HEK293 (cell line): ENCODE data around the gene TPRN.

Source experiments
- BCL11B ChIP-seq: fragments of 450-650 bp; formaldehyde crosslinking; IDR thresholded peaks from 2 replicates; pipeline ENCODE4 v1.5.1; 2016; ENCODE audit warnings: low read depth, missing biosample characterization, missing genetic modification characterization
- GLIS1 ChIP-seq: fragments of 450-650 bp; formaldehyde crosslinking; IDR thresholded peaks from 2 replicates; pipeline ENCODE4 v1.5.1; 2016; ENCODE audit warnings: missing biosample characterization, missing genetic modification characterization
- KLF1 ChIP-seq: fragments of 450-650 bp; formaldehyde crosslinking; IDR thresholded peaks from 2 replicates; pipeline ENCODE4 v1.5.1; 2016; ENCODE audit warnings: missing biosample characterization, missing genetic modification characterization
- SCRT2 ChIP-seq: fragments of 450-650 bp; formaldehyde crosslinking; IDR thresholded peaks from 2 replicates; pipeline ENCODE4 v1.5.1; 2016; ENCODE audit warnings: missing biosample characterization, missing genetic modification characterization
- ZBTB8A ChIP-seq: fragments of 450-650 bp; formaldehyde crosslinking; IDR thresholded peaks from 2 replicates; pipeline ENCODE4 v1.5.1; 2016; ENCODE audit warnings: missing biosample characterization, missing genetic modification characterization
- ZNF140 ChIP-seq: fragments of 450-650 bp; formaldehyde crosslinking; IDR thresholded peaks from 2 replicates; pipeline ENCODE4 v1.5.1; 2016; ENCODE audit warnings: missing biosample characterization, missing genetic modification characterization
- ZNF146 ChIP-seq: fragments of 450-650 bp; formaldehyde crosslinking; IDR thresholded peaks from 2 replicates; pipeline ENCODE4 v1.5.1; 2016; ENCODE audit warnings: missing biosample characterization, missing genetic modification characterization
- ZNF214 ChIP-seq: fragments of 450-650 bp; formaldehyde crosslinking; IDR thresholded peaks from 2 replicates; pipeline ENCODE4 v1.5.1; 2017; ENCODE audit warnings: missing biosample characterization, mild to moderate bottlenecking, missing genetic modification characterization, borderline replicate concordance
- ZNF223 ChIP-seq: fragments of 450-650 bp; formaldehyde crosslinking; IDR thresholded peaks from 2 replicates; pipeline ENCODE4 v1.5.1; 2016; ENCODE audit warnings: missing biosample characterization, missing genetic modification characterization
- ZNF280D ChIP-seq: fragments of 450-650 bp; formaldehyde crosslinking; IDR thresholded peaks from 2 replicates; pipeline ENCODE4 v1.5.1; 2016; ENCODE audit warnings: missing biosample characterization, missing genetic modification characterization
- ZNF350 ChIP-seq: fragments of 450-650 bp; formaldehyde crosslinking; IDR thresholded peaks from 2 replicates; pipeline ENCODE4 v1.5.0; 2017; ENCODE audit warnings: missing biosample characterization, mild to moderate bottlenecking, missing genetic modification characterization
- ZNF37A ChIP-seq: fragments of 450-650 bp; IDR thresholded peaks from 2 replicates; pipeline ENCODE4 v1.5.1; 2018; ENCODE audit warnings: missing biosample characterization, missing genetic modification characterization
- ZNF394 ChIP-seq: fragments of 450-650 bp; formaldehyde crosslinking; IDR thresholded peaks from 2 replicates; pipeline ENCODE4 v1.5.1; 2016; ENCODE audit warnings: missing biosample characterization, missing genetic modification characterization, mild to moderate bottlenecking, moderate library complexity, borderline replicate concordance
- ZNF426 ChIP-seq: fragments of 450-650 bp; formaldehyde crosslinking; IDR thresholded peaks from 2 replicates; pipeline ENCODE4 v1.5.1; 2017; ENCODE audit warnings: missing biosample characterization, missing genetic modification characterization, mild to moderate bottlenecking, inconsistent platforms, moderate library complexity
- ZNF514 ChIP-seq: fragments of 450-650 bp; formaldehyde crosslinking; IDR thresholded peaks from 2 replicates; pipeline ENCODE4 v1.5.1; 2016; ENCODE audit warnings: missing biosample characterization, missing genetic modification characterization
- ZNF600 ChIP-seq: fragments of 450-650 bp; formaldehyde crosslinking; IDR thresholded peaks from 2 replicates; pipeline ENCODE4 v1.5.1; 2016; ENCODE audit warnings: missing biosample characterization, missing genetic modification characterization
- ZNF645 ChIP-seq: fragments of 450-650 bp; formaldehyde crosslinking; IDR thresholded peaks from 2 replicates; pipeline ENCODE4; 2016; ENCODE audit warnings: missing biosample characterization, missing genetic modification characterization
- ZNF747 ChIP-seq: fragments of 450-650 bp; formaldehyde crosslinking; IDR thresholded peaks from 2 replicates; pipeline ENCODE4 v1.5.1; 2016; ENCODE audit warnings: missing biosample characterization, missing genetic modification characterization
- ZNF76 ChIP-seq: fragments of 450-650 bp; formaldehyde crosslinking; IDR thresholded peaks from 2 replicates; pipeline ENCODE4; 2016; ENCODE audit warnings: low read depth, missing biosample characterization, missing genetic modification characterization, borderline replicate concordance
- ZNF776 ChIP-seq: fragments of 450-650 bp; formaldehyde crosslinking; IDR thresholded peaks from 2 replicates; pipeline ENCODE4 v1.5.0; 2017; ENCODE audit warnings: missing biosample characterization, missing genetic modification characterization, borderline replicate concordance
- ZNF843 ChIP-seq: fragments of 450-650 bp; formaldehyde crosslinking; IDR thresholded peaks from 2 replicates; pipeline ENCODE4 v1.5.1; 2016; ENCODE audit warnings: missing biosample characterization, missing genetic modification characterization
- TF ChIP-seq, protein P1 (sequence below): fragments of 450-650 bp; formaldehyde crosslinking; IDR thresholded peaks from 2 replicates; pipeline ENCODE4 v1.5.1; 2016; ENCODE audit warnings: missing biosample characterization, missing genetic modification characterization
- TF ChIP-seq, protein P2 (sequence below): fragments of 450-650 bp; formaldehyde crosslinking; IDR thresholded peaks from 2 replicates; pipeline ENCODE4 v1.5.1; 2016; ENCODE audit warnings: missing biosample characterization, missing genetic modification characterization

Gene TPRN

DNA sequence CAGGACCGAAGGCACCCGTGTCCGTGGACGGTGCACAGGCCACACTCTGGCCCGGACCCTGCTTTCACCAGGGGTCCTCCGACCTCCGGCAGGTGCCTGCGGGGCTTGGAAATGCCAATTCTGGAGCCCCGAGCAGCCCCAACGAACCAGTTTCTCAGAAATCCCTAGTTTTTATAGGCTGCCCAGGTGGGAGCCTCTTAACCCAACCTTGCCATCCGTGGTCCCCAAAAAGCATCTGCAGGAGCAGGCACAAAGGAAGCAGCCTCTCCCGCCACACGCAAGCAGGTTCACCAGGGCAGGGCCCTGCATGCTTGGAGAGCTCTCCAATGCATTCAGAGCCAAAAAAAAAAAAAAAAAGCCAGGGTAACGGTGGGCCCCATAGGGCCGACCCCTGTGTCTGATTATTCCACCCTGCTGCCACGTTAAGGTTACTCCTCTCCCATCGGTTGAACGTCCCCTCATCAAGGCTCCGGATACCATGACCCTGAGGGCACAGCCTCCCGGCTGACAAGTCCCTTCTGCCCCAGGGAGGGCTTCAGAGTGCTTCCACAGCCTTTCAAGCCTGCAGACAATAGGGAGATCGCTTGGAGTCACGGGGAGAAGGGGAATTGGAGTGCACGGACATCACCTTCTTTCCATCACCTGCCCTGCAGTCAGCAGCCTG, 796 bp upstream of the TPRN start (continued):
- TF ChIP-seq ZNF280D (tag by site-specific recombination) = no peak
- TF ChIP-seq ZNF394 = no peak
- TF ChIP-seq SCRT2 = no peak
- TF ChIP-seq ZNF37A (tag by site-specific recombination) = no peak
- no peak for TF ChIP-seq ZNF843 (tag by site-specific recombination)
- TF ChIP-seq KLF1 (tag by site-specific recombination) = 0 out of 2 replicates have a peak, but pooled peaks have one; percentile 6
- TF ChIP-seq ZNF76 (tag by site-specific recombination) = no peak
- TF ChIP-seq, protein P1, sequence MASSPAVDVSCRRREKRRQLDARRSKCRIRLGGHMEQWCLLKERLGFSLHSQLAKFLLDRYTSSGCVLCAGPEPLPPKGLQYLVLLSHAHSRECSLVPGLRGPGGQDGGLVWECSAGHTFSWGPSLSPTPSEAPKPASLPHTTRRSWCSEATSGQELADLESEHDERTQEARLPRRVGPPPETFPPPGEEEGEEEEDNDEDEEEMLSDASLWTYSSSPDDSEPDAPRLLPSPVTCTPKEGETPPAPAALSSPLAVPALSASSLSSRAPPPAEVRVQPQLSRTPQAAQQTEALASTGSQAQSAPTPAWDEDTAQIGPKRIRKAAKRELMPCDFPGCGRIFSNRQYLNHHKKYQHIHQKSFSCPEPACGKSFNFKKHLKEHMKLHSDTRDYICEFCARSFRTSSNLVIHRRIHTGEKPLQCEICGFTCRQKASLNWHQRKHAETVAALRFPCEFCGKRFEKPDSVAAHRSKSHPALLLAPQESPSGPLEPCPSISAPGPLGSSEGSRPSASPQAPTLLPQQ (tag by site-specific recombination) = peak; percentile 69; the same call in 1 of the 2 replicates
- no peak for TF ChIP-seq ZNF747 (tag by site-specific recombination)
- TF ChIP-seq BCL11B (tag by site-specific recombination) = no peak
- no peak for TF ChIP-seq ZNF146 (tag by site-specific recombination)
- no peak for TF ChIP-seq ZNF514 (tag by site-specific recombination)
- TF ChIP-seq ZNF776 (tag by site-specific recombination) = no peak
- TF ChIP-seq ZNF350 (tag by site-specific recombination) = no peak
- TF ChIP-seq ZNF223 (tag by site-specific recombination) = no peak
- no peak for TF ChIP-seq ZBTB8A (tag by site-specific recombination)
- no peak for TF ChIP-seq ZNF426 (tag by site-specific recombination)
- no peak for TF ChIP-seq ZNF214 (tag by site-specific recombination)
- TF ChIP-seq, protein P2, sequence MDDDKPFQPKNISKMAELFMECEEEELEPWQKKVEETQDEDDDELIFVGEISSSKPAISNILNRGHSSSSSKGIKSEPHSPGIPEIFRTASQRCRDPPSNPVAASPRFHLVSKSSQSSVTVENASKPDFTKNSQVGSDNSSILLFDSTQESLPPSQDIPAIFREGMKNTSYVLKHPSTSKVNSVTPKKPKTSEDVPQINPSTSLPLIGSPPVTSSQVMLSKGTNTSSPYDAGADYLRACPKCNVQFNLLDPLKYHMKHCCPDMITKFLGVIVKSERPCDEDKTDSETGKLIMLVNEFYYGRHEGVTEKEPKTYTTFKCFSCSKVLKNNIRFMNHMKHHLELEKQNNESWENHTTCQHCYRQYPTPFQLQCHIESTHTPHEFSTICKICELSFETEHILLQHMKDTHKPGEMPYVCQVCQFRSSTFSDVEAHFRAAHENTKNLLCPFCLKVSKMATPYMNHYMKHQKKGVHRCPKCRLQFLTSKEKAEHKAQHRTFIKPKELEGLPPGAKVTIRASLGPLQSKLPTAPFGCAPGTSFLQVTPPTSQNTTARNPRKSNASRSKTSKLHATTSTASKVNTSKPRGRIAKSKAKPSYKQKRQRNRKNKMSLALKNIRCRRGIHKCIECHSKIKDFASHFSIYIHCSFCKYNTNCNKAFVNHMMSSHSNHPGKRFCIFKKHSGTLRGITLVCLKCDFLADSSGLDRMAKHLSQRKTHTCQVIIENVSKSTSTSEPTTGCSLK (tag by site-specific recombination) = no peak
- TF ChIP-seq ZNF600 (tag by site-specific recombination) = 0 out of 2 replicates have a peak, but pooled peaks have one; percentile 5
- TF ChIP-seq GLIS1 = no peak; the same call in 1 of the 2 replicates
- TF ChIP-seq ZNF645 (tag by site-specific recombination) = no peak
- TF ChIP-seq ZNF140 (tag by site-specific recombination) = no peak
- TF ChIP-seq, all 188 proteins: peak for 13
